DMS153 treated with DMSO at 0.1 percent for 48 hours (cell line): ENCODE data around the gene FOSL1.
A peak's percentile ranks its signal among the peaks of the same experiment; 100 is the strongest.
"Not testable (repeated sequence)": the region's sequence is repeated elsewhere in the genome, so short reads cannot be mapped to it uniquely, and the experiment has no call there.

Source experiments
- DNase-seq: peaks from one replicate; lab custom pipeline; 2025; ENCODE audit not compliant: unreplicated experiment; lab: John Stamatoyannopoulos, UW

Gene FOSL1

DNA sequence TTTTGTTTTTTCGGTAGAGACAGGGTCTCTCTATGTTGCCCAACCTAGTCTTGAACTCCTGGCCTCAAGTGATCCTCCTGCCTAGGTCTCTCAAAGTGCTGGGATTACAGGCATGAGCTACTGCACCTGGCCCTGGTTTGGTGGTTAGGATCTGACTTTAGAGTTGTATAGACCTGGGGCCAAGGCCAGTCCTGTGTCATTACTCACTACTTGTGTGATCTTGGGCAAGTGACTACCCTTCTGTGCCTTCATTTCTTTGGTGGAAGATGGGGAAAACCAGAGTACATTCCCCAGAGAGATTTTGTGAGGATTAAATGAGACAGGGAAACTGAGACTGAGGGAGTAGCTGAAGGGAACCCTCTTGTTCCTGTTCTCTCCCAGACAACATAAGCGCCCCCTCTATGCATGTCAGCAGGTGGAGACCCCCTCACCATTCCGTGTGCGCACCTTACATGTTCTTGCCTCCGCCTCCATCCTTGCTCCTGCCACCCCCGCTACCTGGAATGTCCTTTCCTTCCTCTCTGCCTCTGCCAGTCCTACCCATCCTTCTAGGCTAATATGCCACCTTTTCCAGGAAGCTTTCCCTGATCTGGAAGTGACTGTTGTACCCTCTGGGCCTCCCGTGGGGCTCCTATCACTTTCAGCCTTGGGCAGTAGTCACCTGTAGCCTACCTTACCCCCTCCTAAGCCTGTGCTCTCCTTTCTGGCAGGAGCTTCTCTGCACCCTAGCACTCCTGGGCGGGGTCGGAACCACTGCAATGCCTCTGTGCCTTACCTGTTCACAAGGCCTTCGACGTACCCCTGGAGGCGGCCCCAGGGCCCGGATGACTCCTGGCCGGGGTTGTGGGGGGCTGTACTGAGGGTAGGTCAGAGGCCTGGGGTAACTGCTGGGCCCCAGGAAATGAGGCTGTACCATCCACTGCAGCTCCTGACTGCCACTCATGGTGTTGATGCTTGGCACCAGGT, 3.9 kb downstream of the FOSL1 start:
- DNase-seq = no peak

DNA sequence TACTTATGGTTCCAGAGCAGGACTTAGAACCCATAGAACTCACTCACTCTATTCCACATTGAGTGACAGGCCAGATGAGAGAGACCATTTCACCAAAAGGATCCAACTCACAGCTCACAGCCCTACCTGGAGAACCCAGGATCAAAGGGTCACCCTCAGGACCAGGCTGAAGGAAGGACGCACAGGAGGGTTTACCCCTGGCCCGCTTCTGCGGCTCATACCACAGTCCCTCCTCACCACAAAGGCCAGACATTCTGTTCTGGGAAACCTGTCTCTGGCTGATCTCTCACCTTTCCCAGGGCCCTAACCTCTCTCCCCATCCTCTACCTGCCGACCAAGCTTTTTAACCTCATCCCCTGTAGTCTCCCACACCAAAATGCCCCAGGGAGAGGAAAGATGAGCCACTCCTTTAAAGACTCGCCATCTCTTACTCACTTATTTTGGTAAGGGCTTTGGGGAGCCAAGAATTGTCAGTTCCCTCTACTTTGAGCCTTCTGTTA, 4.7 kb downstream of the FOSL1 start:
- DNase-seq = no peak

DNA sequence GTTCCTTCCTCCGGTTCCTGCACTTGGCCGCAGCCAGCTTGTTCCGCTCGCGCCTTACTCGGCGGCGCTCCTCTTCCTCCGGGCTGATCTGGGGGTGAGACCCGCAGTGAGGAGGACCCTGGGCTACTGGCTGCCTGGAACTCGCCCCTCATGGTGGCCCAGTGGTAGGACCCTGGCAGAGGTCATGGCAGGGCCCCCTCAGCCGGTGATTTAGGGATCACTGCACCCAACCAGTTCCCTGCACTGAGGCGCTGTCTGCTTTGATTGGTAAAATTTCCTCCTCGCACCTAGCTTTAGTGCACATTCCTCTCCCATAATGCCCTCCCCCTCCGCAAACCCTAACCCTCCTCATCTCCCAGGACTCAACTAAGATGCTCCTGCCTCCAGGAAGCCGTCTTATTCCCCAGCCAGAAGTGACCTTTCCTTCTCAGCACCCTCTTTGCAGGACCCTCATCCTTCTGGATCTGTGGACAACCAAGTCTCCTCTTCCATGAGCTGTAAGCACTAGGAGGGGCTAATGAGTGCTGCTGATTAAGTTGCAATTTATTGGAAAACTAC, 6.1 kb downstream of the FOSL1 start:
- DNase-seq = no peak

GRCh38 chr11:65892661-65893317, 7.4 kb downstream of the FOSL1 start:
- DNase-seq = no peak

DNA sequence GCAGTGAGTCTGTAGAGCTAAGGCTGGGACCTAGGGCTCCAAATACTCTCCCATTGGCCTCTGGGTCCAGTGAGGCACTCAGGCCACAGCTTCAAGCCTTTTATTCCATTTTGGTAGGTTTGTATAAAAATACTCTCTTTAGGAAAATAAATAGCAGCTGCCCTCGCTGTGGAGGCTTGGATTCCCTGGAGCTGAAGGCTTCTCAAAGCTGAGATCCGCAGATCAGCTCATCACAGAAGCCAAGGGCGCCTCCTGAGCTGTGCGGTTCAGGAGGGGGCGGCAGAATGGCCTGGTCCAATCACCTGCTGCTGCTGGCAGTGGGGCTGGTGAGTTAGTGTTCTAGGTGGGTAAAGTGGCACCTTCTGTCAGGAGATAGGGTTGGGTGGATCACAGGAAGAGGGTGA, 8.0 kb downstream of the FOSL1 start:
- DNase-seq = not testable (repeated sequence)

GRCh38 chr11:65891219-65892136, 8.7 kb downstream of the FOSL1 start:
- no peak for DNase-seq

DNA sequence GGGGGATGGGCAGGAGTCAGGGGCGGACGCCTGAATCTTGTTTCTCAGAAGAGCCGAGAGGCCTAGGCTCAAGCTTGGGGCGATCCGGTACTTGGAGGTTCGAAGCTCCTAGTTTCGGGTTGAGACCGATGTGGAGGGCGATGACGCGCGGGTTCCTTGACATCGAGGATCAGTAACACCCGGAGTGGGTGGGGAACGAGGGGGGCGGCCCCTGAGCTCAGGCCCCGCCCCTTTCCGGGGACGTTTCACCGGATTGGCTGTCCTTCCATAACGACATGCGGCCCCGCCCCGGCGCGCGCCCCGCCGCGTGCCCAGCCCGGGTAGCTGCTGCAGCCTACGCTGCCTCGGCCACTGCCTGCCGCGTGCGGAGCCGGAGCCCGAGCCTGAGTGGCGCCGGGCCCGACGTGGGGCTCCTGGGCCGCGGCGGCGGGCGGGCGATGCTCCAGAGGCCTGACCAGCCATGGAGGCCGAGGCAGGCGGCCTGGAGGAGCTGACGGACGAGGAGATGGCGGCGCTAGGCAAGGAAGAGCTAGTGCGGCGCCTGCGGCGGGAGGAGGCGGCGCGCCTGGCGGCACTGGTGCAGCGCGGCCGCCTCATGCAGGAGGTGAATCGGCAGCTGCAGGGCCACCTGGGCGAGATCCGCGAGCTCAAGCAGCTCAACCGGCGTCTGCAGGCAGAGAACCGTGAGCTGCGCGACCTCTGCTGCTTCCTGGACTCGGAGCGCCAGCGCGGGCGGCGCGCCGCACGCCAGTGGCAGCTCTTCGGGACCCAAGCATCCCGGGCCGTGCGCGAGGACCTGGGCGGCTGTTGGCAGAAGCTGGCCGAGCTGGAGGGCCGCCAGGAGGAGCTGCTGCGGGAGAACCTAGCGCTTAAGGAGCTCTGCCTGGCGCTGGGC, 9.6 kb downstream of the FOSL1 start, which contains the start of gene CCDC85B:
TSS of gene CCDC85B (plus strand) at position 350 of the 895 bp plus-strand sequence. CDS start at position 461, 111 bp downstream.
- DNase-seq = peak; percentile 88

- DNase-seq = peak; percentile 88
These were observed 11.9 kb downstream of the FOSL1 start, which contains the start of gene FIBP for GRCh38 chr11:65888163-65888814. TSS of gene FIBP (minus strand) at chr11:65888471. CDS start at chr11:65888418, 53 bp downstream.

DNA sequence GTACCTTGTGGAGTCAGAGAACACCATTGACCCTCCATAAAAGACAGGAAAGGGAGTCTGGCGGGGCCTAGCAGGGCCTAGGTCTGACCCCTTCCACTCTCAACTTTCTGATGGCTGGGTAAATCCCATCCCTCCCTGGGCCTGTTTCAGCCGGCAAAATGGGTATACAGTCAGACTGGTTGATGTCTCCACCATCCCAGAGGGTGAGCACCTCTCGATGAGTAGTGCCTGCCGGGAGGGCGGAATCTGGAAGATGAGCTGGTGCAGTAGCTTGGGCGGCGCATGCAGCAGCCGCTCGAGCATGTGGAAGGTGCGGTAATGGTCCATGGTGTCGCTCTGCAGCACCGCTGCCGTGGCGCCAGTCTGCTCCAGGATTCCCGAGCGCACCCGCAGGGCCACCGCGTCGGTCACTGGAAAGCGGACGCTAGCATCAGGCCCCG, 12.4 kb downstream of the FOSL1 start:
- DNase-seq = no peak

DNA sequence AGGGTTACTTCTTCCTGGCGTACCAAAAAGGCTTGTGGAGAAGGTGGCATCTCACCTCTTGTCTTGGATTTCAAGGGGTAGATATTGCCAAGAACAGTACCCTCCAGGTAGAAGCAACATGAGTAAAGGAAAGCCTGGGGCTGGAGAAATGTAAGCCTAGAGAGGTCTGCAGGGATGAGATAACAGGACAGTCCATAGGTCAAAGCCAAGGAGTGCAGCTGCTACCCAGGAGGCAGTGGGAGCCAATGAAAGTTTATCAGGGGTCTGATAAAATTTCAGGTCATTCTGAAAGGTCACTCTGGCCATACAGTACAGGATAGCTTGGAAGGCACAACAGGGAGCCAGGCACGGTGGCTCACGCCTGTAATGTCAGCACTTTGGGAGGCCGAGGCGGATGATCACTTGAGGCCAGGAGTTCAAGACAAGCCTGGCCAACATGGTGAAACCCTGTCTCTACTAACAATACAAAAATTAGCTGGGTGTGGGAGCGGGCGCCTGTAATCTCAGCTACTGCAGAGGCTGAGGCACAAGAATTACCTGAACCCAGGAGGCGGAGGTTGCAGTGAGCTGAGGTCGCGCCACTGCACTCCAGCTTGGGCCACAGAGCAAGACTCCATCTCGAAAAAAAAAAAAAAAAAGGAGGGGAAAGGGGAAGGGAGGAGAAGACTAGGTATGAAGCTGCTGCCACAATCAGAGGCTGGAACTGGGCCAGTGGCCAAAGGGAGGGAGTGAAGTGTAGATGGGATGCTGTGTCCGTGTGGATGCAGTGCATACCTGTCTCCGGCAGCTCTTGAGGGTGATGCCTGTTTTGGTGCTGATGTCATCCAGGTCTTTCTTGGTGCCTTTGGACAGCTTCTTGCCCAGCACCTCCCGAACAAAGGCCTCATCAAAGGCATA, 13.1 kb downstream of the FOSL1 start:
- DNase-seq = no peak

DNA sequence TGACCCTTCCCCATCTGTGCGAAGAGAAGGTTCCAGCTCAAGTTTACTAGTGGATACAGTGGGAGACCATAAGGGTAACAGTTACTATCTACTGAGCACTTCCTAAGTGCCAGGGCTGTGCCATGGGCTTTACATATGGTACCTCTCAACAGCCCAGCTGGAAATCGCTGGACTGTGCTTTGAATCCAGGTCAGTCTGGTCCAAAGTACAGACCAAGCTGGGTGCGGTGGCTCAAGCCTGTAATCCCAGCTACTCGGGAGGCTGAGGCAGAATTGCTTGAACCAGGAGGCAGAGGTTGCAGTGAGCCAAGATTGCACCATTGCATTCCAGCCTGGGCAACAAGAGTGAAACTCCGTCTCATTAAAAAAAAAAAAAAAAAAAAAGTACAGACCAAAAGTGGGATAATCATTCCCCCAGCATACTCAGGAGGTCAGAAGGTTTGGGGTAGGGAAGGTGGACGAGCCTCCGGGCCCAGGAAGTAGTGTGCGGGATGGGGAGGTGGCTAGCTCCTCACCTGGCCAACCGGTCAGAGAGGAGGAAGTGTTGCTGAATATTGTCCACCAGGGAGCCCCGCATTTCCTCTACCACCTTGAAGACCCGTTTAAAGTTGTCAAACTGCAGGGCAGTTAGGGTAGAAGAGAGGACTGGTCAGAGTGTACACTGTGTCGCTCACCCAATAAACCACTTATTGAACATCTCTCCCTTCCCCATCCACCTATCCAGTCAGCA, 14.2 kb downstream of the FOSL1 start:
- DNase-seq = no peak

DNA sequence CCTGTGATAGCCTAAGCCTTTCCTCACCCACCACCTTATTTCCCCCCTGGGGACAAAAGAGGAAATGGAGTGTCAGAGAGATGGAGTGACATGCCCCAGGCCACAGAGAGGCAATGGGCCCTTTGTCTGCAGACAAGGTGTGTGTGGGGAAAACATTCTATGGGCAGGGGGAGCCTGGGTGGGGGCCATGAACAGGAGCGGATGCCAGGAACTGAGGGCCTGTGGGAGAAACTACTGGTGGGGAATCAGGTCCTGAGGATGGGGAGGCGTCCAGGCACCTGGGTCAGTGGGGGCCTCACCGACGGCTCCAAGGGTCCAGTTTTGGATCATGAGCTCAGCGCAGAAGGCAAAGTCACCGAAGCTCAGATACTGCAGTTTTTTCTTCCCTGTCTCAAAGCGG, 15.0 kb downstream of the FOSL1 start:
- no peak for DNase-seq

DNA sequence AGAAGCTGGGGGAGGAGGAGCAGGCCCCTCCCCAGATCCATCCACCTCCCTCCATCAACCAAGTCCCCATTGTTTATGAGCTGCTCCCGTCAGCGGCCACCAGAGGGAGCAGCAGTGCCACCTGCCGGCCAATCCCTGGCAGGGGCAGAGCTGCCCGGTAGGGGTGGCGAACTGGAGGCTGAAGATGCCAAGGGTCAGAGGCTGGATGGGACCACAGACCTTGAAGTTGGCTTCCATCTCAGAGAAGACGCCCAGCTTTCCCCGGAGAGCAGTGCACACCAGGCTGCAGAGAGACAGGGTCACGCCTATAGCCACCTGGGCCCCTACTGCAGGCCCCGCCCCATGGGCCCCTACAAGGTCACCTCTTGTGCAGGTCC, 15.5 kb downstream of the FOSL1 start:
- DNase-seq = peak; percentile 49

- DNase-seq = no peak
These were observed 16.1 kb downstream of the FOSL1 start for GRCh38 chr11:65883786-65884715.

DNA sequence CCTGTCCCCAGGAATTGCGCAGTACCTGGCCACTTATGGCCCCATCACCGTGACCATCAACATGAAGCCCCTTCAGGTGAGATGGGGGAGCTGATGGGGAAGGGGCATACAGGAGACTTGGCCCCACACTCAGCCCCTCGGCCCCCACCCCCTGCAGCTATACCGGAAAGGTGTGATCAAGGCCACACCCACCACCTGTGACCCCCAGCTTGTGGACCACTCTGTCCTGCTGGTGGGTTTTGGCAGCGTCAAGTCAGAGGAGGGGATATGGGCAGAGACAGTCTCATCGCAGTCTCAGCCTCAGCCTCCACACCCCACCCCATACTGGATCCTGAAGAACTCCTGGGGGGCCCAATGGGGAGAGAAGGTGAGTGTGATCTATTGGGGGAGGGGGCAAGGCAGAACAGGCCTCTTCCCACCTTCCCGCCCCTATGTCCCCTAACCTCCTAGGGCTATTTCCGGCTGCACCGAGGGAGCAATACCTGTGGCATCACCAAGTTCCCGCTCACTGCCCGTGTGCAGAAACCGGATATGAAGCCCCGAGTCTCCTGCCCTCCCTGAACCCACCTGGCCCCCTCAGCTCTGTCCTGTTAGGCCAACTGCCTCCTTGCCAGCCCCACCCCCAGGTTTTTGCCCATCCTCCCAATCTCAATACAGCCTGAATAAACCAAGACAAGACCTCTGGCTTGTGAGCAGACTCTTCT, 17.0 kb downstream of the FOSL1 start:
- DNase-seq = no peak
